ENCODE measurements around the gene DOCK4.

- TF ChIP-seq CTCF (IDR thresholded peaks at IDR 0.05) (peak; percentile 84), E2F6 (IDR thresholded peaks at IDR 0.05; ENCODE audit: borderline replicate concordance, low read depth) (no peak), REST (IDR thresholded peaks at IDR 0.05) (no peak), POLR2A (IDR thresholded peaks at IDR 0.05; ENCODE audit: low read length) (no peak)
These were observed 454.1 kb downstream of the DOCK4 start for GRCh38 chr7:111752022-111752582.
